K562 (cell line): Measurements from ENCODE around the gene ORAI3. TPM values are rescaled to one million over a fixed set of nuclear protein-coding genes. Genes with fewer than 3 reads are reported as not detected.

ENCODE experiments used
- EWSR1 ChIP-seq: fragments of 450-650 bp; IDR thresholded peaks from 2 replicates; pipeline ENCODE4 v1.6.1; 2018; ENCODE audit warnings: borderline replicate concordance, mild to moderate bottlenecking, low read depth, moderate library complexity; ENCODE audit not compliant: partially characterized antibody
- FOXA1 ChIP-seq: fragments of 450-650 bp; IDR thresholded peaks from 2 replicates; pipeline ENCODE4 v1.6.1; 2016; ENCODE audit warnings: mild to moderate bottlenecking, borderline replicate concordance
- MCM5 ChIP-seq: fragments of 450-650 bp; IDR thresholded peaks from 2 replicates; pipeline ENCODE4 v1.6.1; 2016; ENCODE audit warnings: low read depth
- MEF2D ChIP-seq: conservative IDR thresholded peaks from 2 replicates; pipeline ENCODE4 v1.6.1; 2016; ENCODE audit warnings: low read depth, missing genetic modification characterization, missing compliant biosample characterization
- MXI1 ChIP-seq: IDR thresholded peaks from 2 replicates; pipeline ENCODE4 v1.6.1; 2011; ENCODE audit warnings: low read depth, mild to moderate bottlenecking, improper control_type of control experiment, low read length
- NEUROD1 ChIP-seq: fragments of 150-350 bp; IDR thresholded peaks from 2 replicates; pipeline ENCODE4 v1.6.1; 2014; ENCODE audit warnings: borderline replicate concordance, low read length, low read depth; ENCODE audit not compliant: partially characterized antibody
- NFATC3 ChIP-seq: fragments of 450-650 bp; IDR thresholded peaks from 2 replicates; pipeline ENCODE4 v1.6.1; 2017; ENCODE audit warnings: mild to moderate bottlenecking
- RFX1 ChIP-seq: fragments of 450-650 bp; IDR thresholded peaks from 2 replicates; pipeline ENCODE4 v1.6.1; 2016; ENCODE audit warnings: mild to moderate bottlenecking, moderate library complexity
- SNRNP70 ChIP-seq: fragments of 200-400 bp; formaldehyde crosslinking; optimal IDR thresholded peaks from 2 replicates; pipeline ENCODE3; 2017; ENCODE audit warnings: low read depth, low read length
- SP2 ChIP-seq: IDR thresholded peaks from 2 replicates; pipeline ENCODE4 v1.6.1; 2011; ENCODE audit warnings: mild to moderate bottlenecking, low read depth, low read length, moderate library complexity; ENCODE audit not compliant: poor library complexity, severe bottlenecking; ENCODE audit errors: extremely low read depth
- SRSF9 ChIP-seq: fragments of 200-400 bp; formaldehyde crosslinking; IDR thresholded peaks from 2 replicates; pipeline ENCODE4 v1.6.1; 2017; ENCODE audit warnings: low read depth, low read length, borderline replicate concordance
- TSHZ1 ChIP-seq: fragments of 250-450 bp; sonication (Bioruptor Pico); IDR thresholded peaks from 2 replicates; pipeline ENCODE4 v1.4.0; 2020; ENCODE audit warnings: mild to moderate bottlenecking, moderate library complexity
- VEZF1 ChIP-seq: fragments of 200-800 bp; sonication (Bioruptor generic); IDR thresholded peaks from 2 replicates; pipeline ENCODE4 v1.6.1; 2017; ENCODE audit warnings: missing genetic modification characterization, missing compliant biosample characterization
- ZNF830 ChIP-seq: fragments of 250-450 bp; sonication (Bioruptor Pico); IDR thresholded peaks from 2 replicates; pipeline ENCODE4 v1.5.0; 2021; ENCODE audit warnings: mild to moderate bottlenecking
- polyA plus RNA-seq, 8 experiments: library from polyadenylated mRNA; depleted of rRNA in 4 of 8; stranded (reverse) in 5 of 8; unstranded in 3 of 8; fragments of >200 nt; fragmentation: Nextera tagmentation in 2 of 8; fragmentation: Illumina TruSeq in 1 of 8; extraction: Ambion mirVana in 2 of 8; extraction: Trizol in 1 of 8; gene quantifications; 2 replicates each; pipeline versions ENCODE4 v1.2.1 to v1.2.3, GENCODE V29; 2011 to 2014; ENCODE audit warnings: inconsistent platforms in 1 of 8, missing spikeins in 1 of 8
- total RNA-seq, 7 experiments: library from RNA; depleted of rRNA in 6 of 7; stranded (reverse); fragments of >200 nt in 6 of 7; fragmentation: Illumina TruSeq in 2 of 7; extraction: Trizol in 2 of 7; gene quantifications; 2 replicates each; pipeline versions ENCODE4 v1.2.1 to v1.2.3, GENCODE V29; 2011 to 2021; ENCODE audit warnings: low replicate concordance in 1 of 7
- TF ChIP-seq, protein P1 (sequence below): fragments of 200-400 bp; formaldehyde crosslinking; IDR thresholded peaks from 2 replicates; pipeline ENCODE4 v1.6.1; 2017; ENCODE audit warnings: mild to moderate bottlenecking, low read depth, low read length, moderate library complexity
- TF ChIP-seq, protein P2 (sequence below): fragments of 250-450 bp; sonication (Bioruptor Pico); IDR thresholded peaks from 2 replicates; pipeline ENCODE4 v1.8.0; 2022; ENCODE audit warnings: inconsistent platforms, mild to moderate bottlenecking, moderate library complexity, borderline replicate concordance

ORAI3 gene
- total and polyA plus RNA-seq, 9 of the 15 experiments (the other 6 are each of a cell fraction or from before 2014, with no cell fraction given): 4.9 to 23.3 (median 14.1) TPM

- no peak for TF ChIP-seq TSHZ1 (CRISPR knock-in tag)
- TF ChIP-seq, protein P1, sequence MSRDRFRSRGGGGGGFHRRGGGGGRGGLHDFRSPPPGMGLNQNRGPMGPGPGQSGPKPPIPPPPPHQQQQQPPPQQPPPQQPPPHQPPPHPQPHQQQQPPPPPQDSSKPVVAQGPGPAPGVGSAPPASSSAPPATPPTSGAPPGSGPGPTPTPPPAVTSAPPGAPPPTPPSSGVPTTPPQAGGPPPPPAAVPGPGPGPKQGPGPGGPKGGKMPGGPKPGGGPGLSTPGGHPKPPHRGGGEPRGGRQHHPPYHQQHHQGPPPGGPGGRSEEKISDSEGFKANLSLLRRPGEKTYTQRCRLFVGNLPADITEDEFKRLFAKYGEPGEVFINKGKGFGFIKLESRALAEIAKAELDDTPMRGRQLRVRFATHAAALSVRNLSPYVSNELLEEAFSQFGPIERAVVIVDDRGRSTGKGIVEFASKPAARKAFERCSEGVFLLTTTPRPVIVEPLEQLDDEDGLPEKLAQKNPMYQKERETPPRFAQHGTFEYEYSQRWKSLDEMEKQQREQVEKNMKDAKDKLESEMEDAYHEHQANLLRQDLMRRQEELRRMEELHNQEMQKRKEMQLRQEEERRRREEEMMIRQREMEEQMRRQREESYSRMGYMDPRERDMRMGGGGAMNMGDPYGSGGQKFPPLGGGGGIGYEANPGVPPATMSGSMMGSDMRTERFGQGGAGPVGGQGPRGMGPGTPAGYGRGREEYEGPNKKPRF: no peak
- TF ChIP-seq SP2: peak; percentile 50
- TF ChIP-seq, protein P2, sequence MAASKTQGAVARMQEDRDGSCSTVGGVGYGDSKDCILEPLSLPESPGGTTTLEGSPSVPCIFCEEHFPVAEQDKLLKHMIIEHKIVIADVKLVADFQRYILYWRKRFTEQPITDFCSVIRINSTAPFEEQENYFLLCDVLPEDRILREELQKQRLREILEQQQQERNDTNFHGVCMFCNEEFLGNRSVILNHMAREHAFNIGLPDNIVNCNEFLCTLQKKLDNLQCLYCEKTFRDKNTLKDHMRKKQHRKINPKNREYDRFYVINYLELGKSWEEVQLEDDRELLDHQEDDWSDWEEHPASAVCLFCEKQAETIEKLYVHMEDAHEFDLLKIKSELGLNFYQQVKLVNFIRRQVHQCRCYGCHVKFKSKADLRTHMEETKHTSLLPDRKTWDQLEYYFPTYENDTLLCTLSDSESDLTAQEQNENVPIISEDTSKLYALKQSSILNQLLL (CRISPR knock-in tag): no peak
- no peak for TF ChIP-seq EWSR1
- peak; percentile 99 for TF ChIP-seq RFX1
- TF ChIP-seq FOXA1: no peak
- no peak for TF ChIP-seq MEF2D
- TF ChIP-seq SRSF9: no peak
- TF ChIP-seq NFATC3: no peak
- no peak for TF ChIP-seq MCM5
- TF ChIP-seq VEZF1 (CRISPR knock-in tag): peak; percentile 68
- no peak for TF ChIP-seq ZNF830 (CRISPR knock-in tag)
- peak; percentile 91 for TF ChIP-seq NEUROD1
- TF ChIP-seq MXI1: peak; percentile 95
- TF ChIP-seq SNRNP70: no peak
Measured at GRCh38 chr16:30947859-30948666, 805 bp upstream of the ORAI3 start (continued).
